Right hindlimb (tissue), 1 donor: ENCODE results near the gene TCF4.

Experiments
- DNase-seq: peaks from one replicate; pipeline ENCODE4 v3.0.0-alpha.2; 2018

Gene TCF4

DNA sequence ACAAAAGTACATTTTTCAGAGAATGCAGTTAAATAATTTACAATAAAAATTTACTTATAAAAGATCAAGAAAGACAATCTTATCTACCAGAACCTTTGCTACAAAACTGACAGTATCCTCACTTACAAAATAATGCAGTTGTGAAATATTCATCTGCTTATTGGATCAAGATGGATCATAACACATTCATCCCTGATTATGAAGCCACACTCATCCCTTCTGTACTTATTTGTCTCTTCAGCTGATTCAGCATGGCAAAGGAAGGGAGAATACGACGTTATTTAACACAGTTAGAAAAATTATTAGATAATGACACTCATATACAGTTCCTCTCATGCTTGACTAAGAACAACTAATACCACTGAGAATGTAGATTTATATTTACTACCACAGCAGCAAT, 46.4 kb downstream of the TCF4 start:
- no peak for DNase-seq

DNA sequence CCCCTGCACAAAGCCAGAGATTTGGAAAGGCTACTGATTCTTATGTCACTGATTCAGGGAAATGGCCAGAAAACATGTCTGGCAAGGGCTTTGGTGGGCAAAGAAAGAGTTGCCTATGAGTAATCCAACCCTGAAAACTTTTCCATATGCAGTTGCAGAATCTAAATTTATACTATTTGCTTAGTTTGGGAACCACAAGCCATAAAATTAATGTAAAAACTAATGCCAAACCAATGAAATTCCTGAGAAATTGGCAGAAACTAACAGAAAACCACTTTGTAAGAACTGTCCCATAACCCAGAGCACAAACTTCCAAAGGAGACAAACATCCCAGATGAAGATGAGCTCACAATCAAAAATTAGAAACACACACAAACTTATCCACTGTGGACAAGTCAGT, 48.8 kb downstream of the TCF4 start:
- DNase-seq: no peak

DNA sequence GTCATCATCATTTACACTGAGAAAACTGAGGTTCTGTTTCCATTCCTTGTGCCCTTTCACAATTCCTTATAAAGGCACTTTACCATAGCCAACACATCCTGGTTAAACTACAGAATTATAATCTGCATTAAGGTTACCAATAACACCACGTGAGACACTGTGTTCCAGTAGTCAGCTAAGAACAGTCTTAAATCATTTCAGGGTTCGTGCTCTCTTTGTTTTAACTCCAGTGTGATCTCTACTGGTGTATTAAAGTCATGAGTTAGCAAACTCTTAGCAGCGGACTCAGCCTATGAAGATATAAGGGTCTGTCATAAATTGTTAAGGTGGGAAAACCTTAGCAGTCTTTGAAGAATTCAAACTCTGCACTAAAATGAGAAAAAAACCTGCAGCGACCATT, 53.0 kb downstream of the TCF4 start:
- DNase-seq: no peak

DNA sequence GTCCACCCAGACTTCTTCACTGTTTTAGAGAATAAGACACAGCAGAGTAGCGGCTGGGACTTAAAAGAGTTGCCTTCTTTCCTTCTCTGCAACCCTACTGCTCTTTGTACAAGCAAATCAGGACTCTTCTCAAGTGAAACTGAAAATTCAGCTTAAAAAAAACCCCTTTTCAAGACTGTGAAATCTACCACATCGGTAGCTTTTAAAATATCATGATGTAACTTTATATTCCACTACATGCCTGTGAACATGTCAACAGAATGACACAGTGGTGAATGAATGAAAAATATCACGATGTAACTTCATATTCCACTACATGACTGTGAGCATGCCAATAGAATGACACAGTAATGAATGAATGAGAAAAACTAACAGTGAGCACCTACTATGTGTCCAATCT, 53.4 kb downstream of the TCF4 start:
- DNase-seq: no peak

DNA sequence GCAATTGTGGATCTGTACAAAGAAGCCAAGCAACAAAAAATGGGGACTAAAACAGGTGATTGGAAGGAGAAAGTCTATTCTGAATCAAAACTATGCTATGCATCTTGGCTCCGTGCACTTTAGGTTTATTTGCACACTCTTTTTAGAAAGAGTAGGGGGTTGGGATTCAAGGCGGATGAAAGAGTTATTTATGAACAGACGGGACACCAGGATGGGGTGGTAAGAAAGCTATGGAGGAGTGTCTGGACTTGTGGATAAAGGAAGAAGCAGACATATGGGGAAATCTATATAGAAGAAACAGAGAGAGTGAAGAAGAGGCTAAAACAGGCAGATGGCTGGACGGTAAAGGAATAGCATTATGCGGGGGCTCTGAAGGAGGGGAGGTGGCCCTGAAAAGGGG, 57.8 kb downstream of the TCF4 start:
- no peak for DNase-seq

DNA sequence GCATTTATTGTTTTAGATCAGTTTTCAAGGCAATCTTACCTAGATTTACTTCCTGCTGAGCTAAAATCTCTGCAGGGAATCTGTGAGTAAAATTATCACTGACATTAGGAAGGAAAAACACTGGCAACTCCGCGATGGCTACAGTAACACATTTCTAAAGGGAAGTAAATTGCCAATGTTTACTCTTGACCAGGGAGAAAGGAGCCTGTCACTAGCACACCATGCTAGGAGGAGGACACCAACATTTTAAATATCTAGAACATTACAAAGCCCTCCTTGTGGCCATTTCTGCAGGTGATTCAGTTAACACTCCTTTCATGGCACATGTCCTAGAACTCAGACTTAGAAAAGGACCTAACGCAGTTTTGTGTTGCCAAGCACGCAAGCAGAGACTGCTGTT, 58.4 kb downstream of the TCF4 start:
- DNase-seq: no peak

DNA sequence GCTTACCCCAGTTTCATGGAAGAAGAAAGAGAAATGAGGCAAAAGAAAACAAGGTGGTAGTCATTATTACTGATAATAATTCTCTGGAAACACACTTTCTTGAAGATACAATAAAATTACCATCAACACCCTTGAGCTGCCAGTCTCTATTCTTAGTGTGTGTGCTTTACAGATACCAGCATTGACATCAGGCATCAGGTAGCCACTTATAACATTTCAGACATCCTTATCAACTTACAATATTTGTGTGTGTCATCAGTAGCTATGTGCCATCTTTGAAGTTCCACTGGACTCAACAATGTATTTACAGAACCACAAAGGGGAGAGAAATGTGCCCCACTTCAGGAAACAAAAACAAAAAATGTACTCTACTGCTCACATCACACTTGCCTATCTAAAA, 62.1 kb downstream of the TCF4 start:
- no peak for DNase-seq

DNA sequence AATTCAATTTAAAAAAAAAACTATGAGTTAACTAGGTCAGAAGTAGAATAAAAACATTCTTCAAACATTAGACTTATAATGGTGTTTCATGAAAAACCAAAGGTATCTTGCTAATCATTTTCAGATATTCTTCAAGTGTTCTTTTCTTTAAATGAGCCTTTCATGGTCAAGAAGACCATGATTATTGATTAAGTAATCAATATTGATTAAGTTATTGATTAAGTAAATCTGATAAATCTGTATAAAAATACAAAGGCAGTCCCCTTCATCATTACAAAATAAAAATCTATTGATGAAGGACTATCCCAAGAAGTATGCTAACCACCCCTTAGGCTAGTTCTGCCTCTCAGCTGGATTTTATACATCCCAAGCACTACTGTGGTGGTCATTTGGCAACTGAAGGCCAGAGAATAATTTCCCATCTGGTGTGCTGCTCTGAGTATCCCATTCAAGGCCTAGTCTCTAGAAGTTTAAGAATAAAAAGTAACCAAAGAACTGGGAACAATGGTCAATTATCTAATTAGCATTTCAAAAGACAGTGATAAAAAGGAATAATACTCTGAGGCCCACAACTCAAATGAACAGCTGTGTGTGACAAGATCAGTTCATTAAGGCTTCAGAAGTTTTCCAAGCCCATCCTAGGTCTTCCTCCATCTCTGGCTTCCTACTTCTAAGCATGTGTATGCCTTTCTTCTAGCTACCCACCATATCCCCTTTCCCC, 63.5 kb downstream of the TCF4 start:
- DNase-seq: no peak

DNA sequence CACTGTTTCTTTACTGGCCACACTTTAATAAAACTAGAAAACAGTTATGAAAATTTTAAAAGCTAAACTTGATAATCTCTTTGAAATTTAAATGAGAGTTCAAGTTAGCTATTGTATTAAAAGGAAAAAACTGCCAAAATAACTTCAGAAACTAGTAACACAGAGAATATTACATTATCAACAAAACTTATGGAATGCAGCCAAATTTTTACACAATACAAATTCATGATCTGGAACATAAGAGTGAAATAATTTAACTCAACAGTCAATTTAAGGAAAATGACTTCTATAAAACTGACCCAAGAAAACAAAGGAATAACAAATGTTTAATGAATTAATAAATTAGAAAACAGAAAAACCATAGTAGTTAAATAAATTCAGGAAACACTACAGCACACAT, 65.0 kb downstream of the TCF4 start:
- DNase-seq: no peak

DNA sequence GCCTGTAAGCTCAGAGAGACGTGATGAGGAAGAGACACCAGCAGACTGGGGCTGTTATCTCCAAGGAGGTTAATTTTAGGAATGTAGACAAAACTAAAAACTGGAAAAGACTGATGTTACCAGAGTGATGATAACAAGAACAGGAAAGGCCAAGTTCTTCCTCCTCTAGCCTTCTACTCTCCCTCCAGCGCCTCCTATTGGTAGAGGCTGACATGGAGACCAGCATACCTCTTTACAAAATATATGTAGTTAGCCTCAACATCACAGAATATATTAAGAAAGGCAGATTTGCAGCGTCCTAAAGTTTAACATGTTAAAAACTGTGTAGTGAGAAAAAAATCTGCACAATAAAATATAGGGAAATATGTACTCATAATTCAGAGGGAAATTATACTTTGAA, 66.0 kb downstream of the TCF4 start:
- no peak for DNase-seq

DNA sequence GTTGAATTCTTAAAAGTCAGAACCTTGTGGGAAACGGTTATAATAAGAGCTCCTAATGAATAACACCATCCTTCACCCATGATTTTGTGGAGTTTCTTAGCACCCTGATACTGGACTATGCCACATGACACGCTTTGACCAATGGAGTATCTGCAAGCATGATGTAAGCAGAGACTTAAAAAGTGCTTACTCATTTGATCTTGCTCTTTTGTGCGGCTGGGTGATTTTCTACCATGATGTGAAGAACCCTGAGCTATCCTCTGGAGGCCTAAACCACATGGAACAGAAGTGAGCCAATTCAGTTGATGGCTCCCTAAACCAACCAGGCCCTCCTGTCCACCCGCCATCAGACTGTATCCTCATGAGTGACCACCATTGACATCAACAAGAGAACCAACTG, 70.9 kb downstream of the TCF4 start:
- DNase-seq: no peak

DNA sequence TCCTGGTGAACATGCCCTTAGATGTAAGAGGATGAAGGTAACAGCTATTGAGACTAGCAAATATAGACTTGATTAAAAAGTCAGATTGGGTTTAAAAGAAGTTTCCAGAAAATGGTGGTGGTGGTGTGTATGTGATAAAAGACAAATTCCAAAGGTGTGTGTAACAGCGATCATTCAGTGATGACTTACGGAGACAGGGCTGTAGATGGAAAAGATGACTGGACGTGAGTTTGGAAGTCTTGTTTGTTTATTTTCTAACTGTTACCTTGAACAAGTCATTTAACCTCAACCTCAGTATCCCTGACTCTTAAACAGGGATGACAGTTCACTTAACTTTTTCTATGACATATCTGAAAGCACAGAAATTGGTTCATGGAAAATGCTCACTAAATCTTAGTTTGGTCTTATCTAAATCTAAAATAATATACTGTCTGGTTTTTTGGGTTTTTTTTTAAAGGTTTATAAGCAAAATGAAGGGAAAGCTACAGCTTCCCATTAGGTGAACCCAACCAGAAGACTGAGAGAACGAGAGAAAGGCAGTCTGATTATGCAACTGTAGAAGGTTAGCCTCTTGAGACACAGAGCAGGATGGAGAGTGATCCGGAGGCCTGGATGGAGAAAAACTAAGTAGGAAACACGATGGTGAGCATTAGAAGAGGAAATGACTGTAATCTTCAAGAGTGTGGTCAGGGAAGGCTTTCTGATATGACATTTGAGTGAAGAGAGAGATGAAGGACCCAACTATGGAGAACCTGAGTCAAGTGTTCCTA, 71.9 kb downstream of the TCF4 start:
- DNase-seq: no peak

DNA sequence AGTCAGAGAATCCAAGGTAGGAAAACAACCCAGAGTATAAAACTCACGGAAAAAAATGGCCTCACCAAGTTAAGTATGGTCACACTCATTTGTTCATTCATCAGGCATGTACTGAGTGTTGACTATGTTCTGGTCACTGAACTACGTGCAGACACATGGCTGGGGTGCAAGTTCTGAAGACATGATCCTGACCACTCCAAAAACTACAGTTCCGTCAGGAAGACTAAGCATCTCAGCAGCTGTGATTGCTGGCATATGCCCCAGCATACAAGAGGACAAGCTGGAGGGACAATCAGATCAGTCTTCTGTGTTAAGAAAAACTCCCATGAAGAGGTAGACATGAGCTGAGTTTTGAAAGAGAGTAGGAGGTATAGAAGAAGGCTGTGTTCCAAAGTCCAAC, 72.8 kb downstream of the TCF4 start:
- DNase-seq: peak; percentile 42

DNA sequence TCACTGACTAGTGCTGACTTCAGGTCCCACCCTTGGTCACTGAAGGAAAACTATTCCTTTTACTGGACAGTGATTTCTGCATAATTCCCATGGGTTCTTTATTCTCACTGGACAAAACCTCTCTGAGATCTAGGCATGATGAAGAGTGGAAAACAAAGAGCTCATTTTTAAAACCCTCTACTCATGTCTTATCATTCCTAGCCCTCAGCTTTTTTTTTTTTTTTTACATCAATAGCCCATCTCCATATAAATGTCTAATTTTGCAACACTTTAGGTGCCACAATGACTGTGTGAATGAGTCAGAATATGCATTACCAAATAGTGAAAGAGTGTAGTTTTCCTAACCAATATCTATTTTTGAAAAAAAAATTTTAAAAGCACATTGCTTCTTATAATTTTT, 74.8 kb downstream of the TCF4 start:
- DNase-seq: no peak

DNA sequence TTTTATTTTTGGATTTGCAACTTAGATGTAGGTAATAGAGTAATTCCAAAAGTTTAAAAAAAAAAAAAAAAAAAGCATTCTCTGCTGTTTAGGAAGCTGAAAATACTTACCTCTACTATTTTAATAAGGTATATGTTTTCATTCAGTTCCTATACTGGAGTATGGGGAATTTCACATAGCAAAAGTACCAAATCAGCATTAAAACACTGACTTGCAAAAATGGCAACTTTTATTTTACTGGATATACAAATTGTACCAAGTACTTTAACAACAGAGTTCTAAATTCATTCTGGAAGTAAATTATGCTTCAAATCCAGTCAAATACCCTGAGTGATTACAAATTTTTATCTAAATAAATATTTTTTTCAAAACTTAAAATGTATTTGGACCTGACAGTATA, 76.7 kb downstream of the TCF4 start:
- DNase-seq: no peak

DNA sequence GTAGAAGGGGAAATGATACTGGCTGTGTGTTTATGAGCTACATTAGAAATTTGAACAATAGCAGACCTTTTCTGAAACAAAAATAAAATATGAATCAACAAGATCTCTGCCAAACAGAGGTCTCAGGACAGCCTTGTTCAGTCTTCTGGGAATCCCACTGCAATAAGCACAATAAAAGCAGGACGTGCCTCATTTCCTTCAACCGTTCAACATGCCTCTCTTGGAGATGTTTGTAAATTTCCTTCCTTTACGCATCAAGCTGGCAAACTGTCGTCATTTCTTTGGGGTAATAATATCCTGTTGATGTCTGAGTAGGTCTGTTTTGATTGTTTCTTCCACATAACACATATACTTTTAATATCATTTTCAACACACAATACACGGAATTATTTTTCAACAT, 77.2 kb downstream of the TCF4 start:
- no peak for DNase-seq

DNA sequence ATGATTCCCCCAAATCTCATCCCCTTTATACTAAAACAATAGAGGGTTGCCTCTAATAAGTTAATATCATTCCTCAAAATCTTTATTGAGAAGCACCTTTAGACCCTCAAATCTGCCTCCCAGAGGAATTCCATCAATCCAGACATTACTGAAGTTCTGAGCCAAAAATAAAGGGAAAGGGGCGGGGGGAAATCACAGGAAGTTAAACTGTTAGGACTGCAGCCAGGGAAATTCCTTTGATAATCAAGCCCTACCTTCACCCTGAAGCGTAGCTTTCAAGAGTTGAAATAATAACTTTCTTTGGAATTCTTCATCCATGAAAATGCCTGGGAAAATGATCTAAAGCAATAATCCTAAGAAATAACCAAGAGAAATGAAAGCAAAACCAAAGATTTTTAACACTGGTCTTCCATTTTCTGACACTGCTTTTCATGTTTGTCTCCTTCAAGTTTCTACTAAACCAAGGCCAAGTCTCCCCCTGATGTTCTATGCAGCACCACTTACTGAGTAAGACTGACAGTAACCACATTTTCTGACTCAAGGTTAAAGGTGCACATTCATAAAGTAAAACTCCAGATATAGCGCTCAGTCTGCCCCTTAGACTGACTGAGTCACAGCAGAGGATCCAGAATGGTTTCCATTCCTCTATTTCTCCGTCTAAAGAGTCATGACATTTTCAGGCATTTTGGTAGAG, 78.2 kb downstream of the TCF4 start:
- DNase-seq: no peak

DNA sequence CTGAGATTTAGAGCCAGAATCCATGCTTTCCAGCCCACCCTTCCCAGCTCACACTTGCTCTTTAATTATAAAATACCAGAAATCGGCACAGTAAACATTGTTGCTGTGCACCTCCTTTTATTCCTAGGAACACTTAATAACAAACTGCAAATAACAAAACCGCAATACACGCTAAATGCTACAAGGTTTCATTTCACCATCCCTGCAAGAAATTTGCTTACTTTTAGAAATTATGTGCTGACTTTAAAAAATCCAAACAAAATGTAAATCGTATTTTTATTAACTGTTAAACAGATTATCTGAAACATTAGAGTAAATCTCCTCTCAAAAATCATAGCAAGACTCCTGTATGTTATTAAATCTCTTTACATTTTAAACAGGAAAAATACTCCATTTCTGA, 79.3 kb downstream of the TCF4 start:
- no peak for DNase-seq

DNA sequence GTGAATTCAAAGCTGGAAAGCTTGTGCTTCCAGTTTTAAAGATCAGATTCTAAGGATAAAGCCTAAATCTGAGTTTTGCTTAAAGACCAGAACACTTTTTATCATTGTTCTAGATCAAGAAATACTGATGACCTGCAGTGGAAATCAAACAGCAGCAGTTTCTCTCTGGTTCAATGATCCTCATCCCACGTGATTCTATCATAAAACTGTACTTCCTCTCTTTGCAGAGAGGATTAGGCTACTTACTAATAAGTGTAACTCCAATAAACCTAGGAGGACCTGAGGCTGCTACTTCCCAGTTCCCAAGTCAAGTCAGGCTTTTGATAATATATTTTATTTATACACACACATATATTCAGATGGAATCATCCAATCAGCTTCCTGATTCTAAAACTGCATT, 81.9 kb downstream of the TCF4 start:
- DNase-seq: no peak

DNA sequence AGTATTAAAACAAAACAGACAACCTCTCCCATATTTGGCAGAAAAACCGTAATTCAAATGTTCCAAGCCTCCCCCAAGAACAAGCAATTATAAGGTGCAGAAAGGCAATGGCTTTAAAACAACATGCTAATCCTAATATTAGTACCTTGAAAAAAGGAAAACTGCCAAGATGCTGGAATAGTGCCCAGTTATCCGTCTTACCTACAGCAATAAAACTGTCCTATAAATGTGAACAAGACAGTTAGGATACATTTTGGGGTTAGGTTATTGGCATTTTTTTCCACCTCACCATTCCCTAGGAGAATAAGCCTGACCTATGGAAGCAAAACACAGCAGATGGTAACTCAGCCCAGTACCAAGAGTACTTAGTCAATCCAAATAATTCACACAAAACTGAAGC, 83.2 kb downstream of the TCF4 start:
- DNase-seq: no peak

DNA sequence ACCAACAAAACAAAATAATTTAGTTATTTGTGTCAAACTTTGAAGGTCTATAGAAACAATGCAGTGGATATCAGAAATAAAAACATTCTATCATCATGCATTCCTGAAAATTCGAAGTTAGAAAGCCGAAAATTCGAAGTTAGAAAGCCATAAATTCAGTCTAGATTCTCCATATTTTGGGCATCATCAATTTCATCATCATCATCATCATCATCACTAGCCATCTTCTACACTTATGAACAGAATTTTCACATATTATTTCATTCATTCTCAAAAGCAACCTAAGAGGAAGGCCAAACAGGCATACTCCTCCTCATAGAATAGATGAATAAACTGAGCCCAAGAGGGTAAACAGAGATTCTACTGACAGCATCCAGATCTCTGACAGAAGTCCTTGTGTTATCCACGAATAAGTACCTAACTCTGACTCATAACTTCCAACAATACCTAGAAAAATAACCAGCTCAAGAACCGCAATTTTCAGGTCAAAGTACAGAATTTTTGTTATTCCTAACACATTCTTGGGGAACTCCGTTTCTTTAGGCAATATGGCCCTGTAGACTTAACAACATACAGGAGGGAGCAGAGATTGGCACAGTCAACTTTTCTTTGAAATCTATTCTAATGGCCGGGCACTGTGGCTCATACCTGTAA, 84.7 kb downstream of the TCF4 start:
- DNase-seq: no peak

DNA sequence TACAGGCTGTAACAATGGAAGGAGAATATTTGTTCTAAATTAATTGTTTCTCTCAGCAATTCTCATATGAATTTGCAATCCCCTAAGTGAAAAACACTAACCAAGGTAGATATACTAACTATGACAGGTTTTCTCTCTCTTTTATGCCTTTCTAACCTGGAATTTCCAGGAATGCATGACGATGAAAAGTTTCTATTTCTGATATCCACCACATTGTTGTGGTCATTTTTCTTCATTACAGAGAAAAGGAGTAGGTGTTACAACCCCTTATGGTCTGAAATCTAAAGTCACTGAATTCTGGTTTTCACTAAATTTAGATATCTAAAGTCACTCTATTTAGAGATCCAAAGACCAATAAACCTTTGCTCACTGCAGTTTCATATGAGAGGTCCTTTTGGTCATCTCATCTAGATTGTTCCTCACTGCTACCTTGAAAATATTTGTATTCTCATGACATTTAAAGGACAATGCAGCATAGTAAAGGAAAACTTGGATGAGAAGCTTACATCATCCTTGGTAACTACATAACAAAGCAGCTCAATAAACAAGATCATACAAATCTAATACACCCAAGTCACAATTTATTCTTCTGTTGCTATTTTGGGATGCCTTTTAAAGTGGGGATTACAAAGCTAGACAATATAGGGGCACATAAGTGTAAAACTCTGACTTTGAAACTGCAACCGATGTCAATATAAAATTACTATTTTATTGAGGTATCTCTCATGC, 85.8 kb downstream of the TCF4 start:
- DNase-seq: no peak

DNA sequence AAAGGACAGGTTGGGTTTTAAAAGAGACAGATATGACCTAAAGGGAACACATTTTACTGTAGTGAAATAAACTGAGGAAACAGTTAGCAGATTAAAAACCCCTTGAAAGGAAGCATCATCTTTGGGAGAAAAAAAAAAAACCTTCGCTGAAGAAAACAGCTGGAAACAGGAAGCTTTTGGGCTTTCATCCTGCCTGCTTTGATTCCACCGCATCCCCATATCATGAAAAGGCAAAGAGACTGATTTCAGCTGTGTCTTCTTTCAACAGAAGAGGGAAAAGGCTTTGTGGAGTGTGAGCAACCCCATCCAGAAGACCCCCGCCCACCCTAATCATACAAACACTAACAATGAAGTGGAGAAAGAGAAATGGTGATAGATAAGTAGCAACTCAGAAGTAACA, 86.4 kb downstream of the TCF4 start:
- no peak for DNase-seq
